GM10266 (cell line): Measurements from ENCODE around the gene SGIP1.
A peak's percentile ranks its signal among the peaks of the same experiment; 100 is the strongest.

Experiments
- DNase-seq: peaks from one replicate; pipeline ENCODE4 v3.0.0; 2012; ENCODE audit errors: extremely low spot score
- TF ChIP-seq, protein P1 (sequence below): IDR thresholded peaks from 2 replicates; pipeline ENCODE4 v1.5.1; 2012; ENCODE audit warnings: mild to moderate bottlenecking, low read depth; ENCODE audit not compliant: control insufficient read depth, insufficient read depth; ENCODE audit errors: missing control alignments

The SGIP1 gene

GRCh38 chr1:66760506-66760905 lies 226.6 kb downstream of the SGIP1 start:
- TF ChIP-seq, protein P1, sequence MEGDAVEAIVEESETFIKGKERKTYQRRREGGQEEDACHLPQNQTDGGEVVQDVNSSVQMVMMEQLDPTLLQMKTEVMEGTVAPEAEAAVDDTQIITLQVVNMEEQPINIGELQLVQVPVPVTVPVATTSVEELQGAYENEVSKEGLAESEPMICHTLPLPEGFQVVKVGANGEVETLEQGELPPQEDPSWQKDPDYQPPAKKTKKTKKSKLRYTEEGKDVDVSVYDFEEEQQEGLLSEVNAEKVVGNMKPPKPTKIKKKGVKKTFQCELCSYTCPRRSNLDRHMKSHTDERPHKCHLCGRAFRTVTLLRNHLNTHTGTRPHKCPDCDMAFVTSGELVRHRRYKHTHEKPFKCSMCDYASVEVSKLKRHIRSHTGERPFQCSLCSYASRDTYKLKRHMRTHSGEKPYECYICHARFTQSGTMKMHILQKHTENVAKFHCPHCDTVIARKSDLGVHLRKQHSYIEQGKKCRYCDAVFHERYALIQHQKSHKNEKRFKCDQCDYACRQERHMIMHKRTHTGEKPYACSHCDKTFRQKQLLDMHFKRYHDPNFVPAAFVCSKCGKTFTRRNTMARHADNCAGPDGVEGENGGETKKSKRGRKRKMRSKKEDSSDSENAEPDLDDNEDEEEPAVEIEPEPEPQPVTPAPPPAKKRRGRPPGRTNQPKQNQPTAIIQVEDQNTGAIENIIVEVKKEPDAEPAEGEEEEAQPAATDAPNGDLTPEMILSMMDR = no peak
- no peak for DNase-seq

- no peak for DNase-seq
- TF ChIP-seq, protein P1 = no peak
These were observed 227.3 kb downstream of the SGIP1 start for GRCh38 chr1:66761221-66761620.

GRCh38 chr1:66764994-66765578 lies 231.1 kb downstream of the SGIP1 start:
- DNase-seq = peak; percentile 51
- TF ChIP-seq, protein P1 = peak; percentile 71

DNA sequence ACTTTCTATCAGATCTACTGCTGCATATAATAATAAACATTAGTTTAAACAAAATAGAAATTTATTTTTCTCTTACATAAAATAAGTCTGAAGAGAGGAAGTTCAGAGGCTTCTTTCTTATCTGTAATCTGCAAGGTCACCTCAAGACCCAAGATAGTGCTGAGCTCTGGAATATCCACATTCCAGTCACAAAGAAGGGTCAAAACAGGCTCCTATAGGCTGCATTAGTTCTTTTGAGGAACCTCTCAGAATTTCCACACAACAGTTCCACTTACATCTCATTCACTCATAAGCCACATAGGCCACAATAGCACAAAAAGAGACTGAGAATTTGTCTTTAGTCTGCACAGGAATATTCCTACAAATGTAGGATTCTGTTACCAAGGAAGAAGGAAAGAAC lies 233.7 kb downstream of the SGIP1 start:
- DNase-seq = no peak
- TF ChIP-seq, protein P1 = no peak

DNA sequence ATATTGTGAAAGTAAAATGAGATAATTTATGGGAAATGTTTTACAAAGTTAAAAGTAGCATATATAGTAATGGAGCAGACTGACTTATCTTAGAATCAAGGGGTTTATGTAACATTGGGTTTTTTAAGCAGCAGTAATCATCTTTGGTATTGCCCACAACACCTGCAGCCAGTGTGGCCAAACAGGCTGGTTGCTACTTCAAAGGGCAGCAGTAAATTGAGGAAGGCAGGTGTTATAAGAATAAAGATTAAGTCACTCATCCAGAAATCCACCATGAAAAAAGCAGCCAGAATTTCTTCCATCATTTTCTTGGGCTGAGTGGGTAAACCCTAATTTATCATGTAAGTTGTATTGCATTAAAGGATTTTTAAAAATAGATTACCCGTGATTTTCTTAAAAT lies 235.0 kb downstream of the SGIP1 start:
- DNase-seq = no peak
- TF ChIP-seq, protein P1 = no peak

DNA sequence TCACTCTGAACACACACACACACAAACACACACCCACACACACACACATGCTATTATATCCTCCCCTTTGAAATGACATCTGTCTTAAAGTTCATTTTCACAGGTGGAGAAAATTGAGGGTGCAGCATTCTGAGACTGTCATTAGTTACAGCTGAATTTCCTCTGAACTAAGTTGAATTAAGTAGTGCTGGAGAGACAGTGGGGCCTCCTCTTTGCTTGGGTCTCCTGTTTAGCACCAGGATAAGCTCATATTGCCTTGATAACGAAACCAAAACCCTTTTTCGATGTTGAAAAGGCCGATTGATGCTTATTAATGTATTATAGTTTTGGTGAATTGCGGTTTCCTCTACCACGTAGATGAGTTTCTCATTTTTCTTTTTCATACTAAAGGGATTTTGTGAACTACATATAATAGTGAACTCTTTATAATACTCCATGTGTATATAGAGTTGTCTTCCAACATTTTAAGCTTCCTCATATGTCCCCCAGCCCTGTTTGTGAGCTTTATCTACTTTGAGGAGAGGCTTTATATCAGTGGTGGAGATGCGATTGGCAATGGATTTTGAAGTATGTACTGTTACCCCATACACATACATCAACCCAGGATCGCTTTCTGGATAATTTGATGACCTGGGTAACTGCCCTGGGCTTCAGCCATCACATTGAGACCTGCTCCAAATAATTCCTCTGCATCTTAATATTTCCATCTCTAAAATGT lies 235.7 kb downstream of the SGIP1 start:
- DNase-seq = no peak
- TF ChIP-seq, protein P1 = no peak

GRCh38 chr1:66770240-66770639 lies 236.3 kb downstream of the SGIP1 start:
- TF ChIP-seq, protein P1 = no peak
- DNase-seq = no peak
